Stimulated activated naive CD4-positive, alpha-beta T cell (primary cell): ENCODE data around the gene PRLH.
"Not testable (repeated sequence)": the region's sequence is repeated elsewhere in the genome, so short reads cannot be mapped to it uniquely, and the experiment has no call there.

ENCODE experiments used
- DNase-seq, 6 experiments: peaks; one replicate each; lab custom pipeline; 2025; lab: John Stamatoyannopoulos, UW

The PRLH gene

GRCh38 chr2:237583385-237584295 lies 17.3 kb downstream of the PRLH start:
- no peak for DNase-seq

- DNase-seq, result no peak
Measured at GRCh38 chr2:237585590-237586221, 19.3 kb downstream of the PRLH start.

- no peak for DNase-seq
Measured at GRCh38 chr2:237588044-237588696, 21.8 kb downstream of the PRLH start.

GRCh38 chr2:237590272-237591140 lies 24.1 kb downstream of the PRLH start, which contains the start of gene RAB17:
RAB17 (minus strand) TSS chr2:237590734; CDS start chr2:237586154, 4,580 bp downstream.
- no peak for DNase-seq

- DNase-seq, result no peak
Measured at GRCh38 chr2:237591141-237591881, 24.9 kb downstream of the PRLH start.

- DNase-seq, result no peak
Measured at GRCh38 chr2:237592425-237592980, 26.1 kb downstream of the PRLH start.

GRCh38 chr2:237593036-237593435 lies 26.7 kb downstream of the PRLH start:
- DNase-seq, result no peak

GRCh38 chr2:237593596-237594320 lies 27.4 kb downstream of the PRLH start:
- no peak for DNase-seq

- DNase-seq, result no peak
Measured at GRCh38 chr2:237594514-237594871, 28.1 kb downstream of the PRLH start.

- not testable (repeated sequence) for DNase-seq
Measured at GRCh38 chr2:237595829-237596519, 29.6 kb downstream of the PRLH start.

GRCh38 chr2:237596520-237597195 lies 30.3 kb downstream of the PRLH start:
- no peak for DNase-seq

GRCh38 chr2:237597196-237598145 lies 31.1 kb downstream of the PRLH start:
- no peak for DNase-seq

GRCh38 chr2:237598468-237599208 lies 32.3 kb downstream of the PRLH start:
- no peak for DNase-seq

- no peak for DNase-seq
Measured at GRCh38 chr2:237599465-237600110, 33.2 kb downstream of the PRLH start.

GRCh38 chr2:237600205-237600846 lies 34.0 kb downstream of the PRLH start:
- no peak for DNase-seq
